HepG2 (cell line): ENCODE measurements around the gene RANBP2. TPM values are rescaled to one million over a fixed set of nuclear protein-coding genes. Genes with fewer than 3 reads are reported as not detected.

Source experiments
- ATAC-seq: fragments of 200-7000 bp; cut with Tn5 transposase; 3 replicates; pipeline ENCODE4 v1.9.1; 2020; ENCODE audit warnings: mild to moderate bottlenecking, moderate library complexity
- BruUV-seq: library from RNA; stranded (reverse); fragments of 400-500 nt; replicated peaks from 2 replicates; lab custom pipeline; 2021; lab: Mats Ljungman, UMichigan
- CTCF ChIA-PET: fragments of 300-600 bp; formaldehyde crosslinking; extraction: SDS; loops from one replicate; lab custom pipeline; 2021; ENCODE audit warnings: low total read pairs, inconsistent platforms, low intra/inter-chr PET ratio; lab: Yijun Ruan, JAX
- POLR2A ChIA-PET: fragments of 350-600 bp; sonication (Branson Sonifier 250); formaldehyde crosslinking; loops from one replicate; lab custom pipeline; 2020; ENCODE audit warnings: antibody characterized with exemption, inconsistent platforms; lab: Yijun Ruan, JAX
- DNase-seq: peaks from one replicate; pipeline ENCODE4 v3.0.0-alpha.2; 2015; ENCODE audit warnings: low spot score
- FAIRE-seq: peaks from 3 replicates; lab custom pipeline; 2011; peaks lifted over from hg19 to GRCh38; lab: Jason Lieb, UNC
- H2AFZ ChIP-seq: one replicate; pipeline ENCODE4 v1.6.1; 2011; ENCODE audit warnings: low read length, inconsistent platforms
- H3K27ac ChIP-seq: fragments of 300-600 bp; 3 replicates; pipeline ENCODE4 v1.8.0; 2011; ENCODE audit warnings: mixed run types, mild to moderate bottlenecking, mixed read lengths, low read length, inconsistent platforms; ENCODE audit not compliant: insufficient read depth; ENCODE audit errors: extremely low read length
- H3K27me3 ChIP-seq, 2 experiments: fragments of 200-600 bp in 1 of 2; 2 replicates in 1 of 2; 3 replicates in 1 of 2; pipeline versions ENCODE4 v1.6.0 to v1.8.0; 2011; ENCODE audit warnings: low read length in 2 of 2, mild to moderate bottlenecking in 2 of 2, moderate library complexity in 2 of 2, inconsistent platforms in 1 of 2; ENCODE audit not compliant: insufficient read depth in 2 of 2, control insufficient read depth in 1 of 2
- H3K36me3 ChIP-seq, 2 experiments: fragments of 200-600 bp in 1 of 2; replicated peaks in 1 of 2; 2 replicates in 1 of 2; 3 replicates in 1 of 2; pipeline versions ENCODE4 v1.5.1 to v1.8.0; 2011; ENCODE audit warnings: low read length in 2 of 2, inconsistent platforms in 1 of 2; ENCODE audit not compliant: insufficient read depth in 2 of 2, control insufficient read depth in 1 of 2
- H3K4me1 ChIP-seq: 2 replicates; pipeline ENCODE4 v1.5.1; 2012; ENCODE audit warnings: low read length, inconsistent platforms; ENCODE audit not compliant: insufficient read depth
- H3K4me2 ChIP-seq: 2 replicates; pipeline ENCODE4 v1.6.0; 2011; ENCODE audit warnings: low read depth, low read length, inconsistent platforms
- H3K4me3 ChIP-seq, 3 experiments: fragments of 200-600 bp in 1 of 3; sonication (generic), shearing (Covaris generic) in 1 of 3; replicated peaks in 1 of 3; 2 replicates each; pipeline ENCODE4 v1.5.1; 2011 to 2016; ENCODE audit warnings: low read length in 3 of 3, inconsistent platforms in 2 of 3, low read depth in 2 of 3, mild to moderate bottlenecking in 2 of 3, control low read depth in 1 of 3, mixed read lengths in 1 of 3; ENCODE audit not compliant: insufficient read depth in 1 of 3
- H3K79me2 ChIP-seq: one replicate; pipeline ENCODE4 v1.6.1; 2011; ENCODE audit warnings: low read length, inconsistent platforms; ENCODE audit not compliant: insufficient read depth
- H3K9ac ChIP-seq: 2 replicates; pipeline ENCODE4 v1.6.0; 2011; ENCODE audit warnings: mild to moderate bottlenecking, low read depth, low read length, inconsistent platforms; ENCODE audit not compliant: insufficient read depth
- H3K9me3 ChIP-seq: 2 replicates; pipeline ENCODE4 v1.5.1; 2012; ENCODE audit warnings: mild to moderate bottlenecking, low read length
- H4K20me1 ChIP-seq: 2 replicates; pipeline ENCODE4 v1.6.0; 2011; ENCODE audit warnings: inconsistent platforms, mild to moderate bottlenecking, low read length, moderate library complexity; ENCODE audit not compliant: insufficient read depth
- ATRX ChIP-seq: sonication (generic); formaldehyde crosslinking; IDR thresholded peaks from 2 replicates; pipeline ENCODE4 v1.4.0; 2020; ENCODE audit warnings: missing genetic modification reagents, borderline replicate concordance
- FOXP1 ChIP-seq, 2 experiments: fragments of 450-650 bp in 1 of 2; IDR thresholded peaks; 2 replicates each; pipeline ENCODE4 v1.6.1; 2017 to 2018; ENCODE audit warnings: antibody characterized with exemption in 1 of 2
- GZF1 ChIP-seq: sonication (generic); formaldehyde crosslinking; IDR thresholded peaks from 2 replicates; pipeline ENCODE4 v1.5.1; 2020; ENCODE audit warnings: mild to moderate bottlenecking, missing genetic modification reagents
- MAZ ChIP-seq, 2 experiments: sonication (generic) in 1 of 2; formaldehyde crosslinking in 1 of 2; IDR thresholded peaks; 2 replicates each; pipeline versions ENCODE4 v1.5.0 to v1.6.1; 2012 to 2020; ENCODE audit warnings: low read depth in 2 of 2, mild to moderate bottlenecking in 2 of 2, borderline replicate concordance in 1 of 2, improper control_type of control experiment in 1 of 2, low read length in 1 of 2, missing genetic modification reagents in 1 of 2, moderate library complexity in 1 of 2
- MBD4 ChIP-seq: IDR thresholded peaks from 2 replicates; pipeline ENCODE4 v1.6.1; 2012; ENCODE audit warnings: low read length, inconsistent platforms, borderline replicate concordance
- MIER2 ChIP-seq: IDR thresholded peaks from 2 replicates; pipeline ENCODE4 v1.6.1; 2016; ENCODE audit warnings: missing biosample characterization, missing genetic modification reagents
- NPAS2 ChIP-seq: sonication (generic); formaldehyde crosslinking; IDR thresholded peaks from 2 replicates; pipeline ENCODE4 v1.8.0; 2022; ENCODE audit warnings: mild to moderate bottlenecking, missing genetic modification reagents, borderline replicate concordance
- NR3C1 ChIP-seq: sonication (generic); formaldehyde crosslinking; IDR thresholded peaks from 2 replicates; pipeline ENCODE4 v1.4.0; 2020; ENCODE audit warnings: missing genetic modification reagents
- RBM39 ChIP-seq: fragments of 200-400 bp; formaldehyde crosslinking; IDR thresholded peaks from one replicate; pipeline ENCODE4 v1.6.1; 2018; ENCODE audit warnings: antibody characterized with exemption, mild to moderate bottlenecking, low read depth, low read length; ENCODE audit not compliant: poor library complexity, severe bottlenecking
- SP5 ChIP-seq: IDR thresholded peaks from 2 replicates; pipeline ENCODE4 v1.6.1; 2016; ENCODE audit warnings: low read depth, borderline replicate concordance
- TEF ChIP-seq: sonication (generic); formaldehyde crosslinking; IDR thresholded peaks from 2 replicates; pipeline ENCODE4 v1.5.0; 2020; ENCODE audit warnings: missing genetic modification reagents
- ZNF362 ChIP-seq: sonication (generic); formaldehyde crosslinking; IDR thresholded peaks from 2 replicates; pipeline ENCODE4 v1.4.0; 2020; ENCODE audit warnings: missing genetic modification reagents, mild to moderate bottlenecking, borderline replicate concordance
- ZNF562 ChIP-seq: sonication (generic); formaldehyde crosslinking; IDR thresholded peaks from 2 replicates; pipeline ENCODE4 v1.8.0; 2022; ENCODE audit warnings: missing genetic modification reagents, borderline replicate concordance
- ZNF614 ChIP-seq: IDR thresholded peaks from 2 replicates; pipeline ENCODE4 v1.6.1; 2018; ENCODE audit warnings: missing biosample characterization, missing genetic modification reagents, inconsistent platforms, borderline replicate concordance
- ZNF7 ChIP-seq: IDR thresholded peaks from 2 replicates; pipeline ENCODE4 v1.6.1; 2016; ENCODE audit warnings: missing biosample characterization, missing genetic modification reagents
- WGBS: methylation state at CpG from one replicate; pipeline ENCODE4 v1.1.6; 2017; ENCODE audit warnings: low lambda C conversion rate; 5-methylcytosine and 5-hydroxymethylcytosine counted together
- in situ Hi-C: cut with HindIII; loops from 2 replicates; pipeline ENCODE4 v1.10.0; 2017; ENCODE audit warnings: low pct_unique_long_range_greater_than_20kb; ENCODE audit not compliant: extremely low pct_ligation_motif_present
- intact Hi-C: fragments of 100-400 bp; cut with micrococcal nuclease; formaldehyde crosslinking; loops from one replicate; pipeline ENCODE4 v1.10.0; 2022; ENCODE audit not compliant: unreplicated experiment
- polyA plus RNA-seq, 8 experiments: library from polyadenylated mRNA; depleted of rRNA in 3 of 8; stranded (reverse) in 7 of 8; unstranded in 1 of 8; fragments of >200 nt; fragmentation: Illumina TruSeq in 4 of 8; extraction: Trizol in 4 of 8; gene quantifications; 2 replicates each; pipeline versions ENCODE4 v1.2.1 to v1.2.3, GENCODE V29; 2011 to 2016; ENCODE audit warnings: low read depth in 4 of 8, missing spikeins in 1 of 8, mixed read lengths in 1 of 8; ENCODE audit not compliant: insufficient read depth in 1 of 8
- total RNA-seq, 5 experiments: library from RNA; depleted of rRNA; stranded (reverse); fragments of >200 nt; fragmentation: Illumina TruSeq; extraction: Trizol; gene quantifications; 2 replicates each; pipeline ENCODE4 v1.2.3, GENCODE V29; 2016; ENCODE audit warnings: low read depth in 1 of 5
- TF ChIP-seq, protein P1 (sequence below): sonication (generic); formaldehyde crosslinking; IDR thresholded peaks from 2 replicates; pipeline ENCODE4 v1.5.0; 2020; ENCODE audit warnings: missing genetic modification reagents
- TF ChIP-seq, protein P2 (sequence below): sonication (generic); formaldehyde crosslinking; IDR thresholded peaks from 2 replicates; pipeline ENCODE4; 2020; ENCODE audit warnings: missing genetic modification reagents, mild to moderate bottlenecking, borderline replicate concordance

Gene RANBP2
- total and polyA plus RNA-seq, 2 of the 13 experiments (the other 11 are each of a cell fraction or from before 2014, with no cell fraction given): 12.2 to 87.0 TPM

DNA sequence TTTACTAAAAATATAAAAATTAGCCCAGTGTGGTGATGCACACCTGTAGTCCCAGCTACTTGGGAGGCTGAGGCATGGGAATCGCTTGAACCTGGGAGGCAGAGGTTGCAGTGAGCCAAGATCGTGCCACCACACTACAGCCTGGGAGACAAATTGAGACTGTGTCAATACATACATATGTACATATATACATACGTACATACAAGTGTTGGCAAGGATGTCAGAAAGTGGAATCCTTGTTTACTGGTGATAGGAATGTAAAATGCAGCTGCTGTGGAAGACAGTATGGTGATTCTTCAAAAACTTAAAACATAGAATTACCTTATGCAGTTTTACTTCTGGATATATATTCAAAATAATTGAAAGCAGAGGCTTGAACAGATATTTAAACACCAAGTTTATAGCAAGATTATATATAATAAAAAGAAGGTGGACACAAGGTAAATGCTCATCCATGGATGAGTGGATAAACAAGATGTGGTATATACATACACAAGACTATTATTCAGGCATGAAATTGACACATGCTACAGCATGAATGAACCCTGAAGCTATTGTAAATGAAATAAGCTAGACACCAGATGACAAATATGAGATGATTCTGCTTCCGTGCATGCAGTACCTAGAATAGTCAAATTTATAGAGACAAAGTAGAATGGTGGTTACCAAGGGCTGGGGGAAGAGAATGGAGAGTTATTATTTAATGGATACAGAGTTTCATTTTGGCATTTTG, 110.5 kb downstream of the RANBP2 start:
- Histone ChIP-seq H3K36me3 (peaks cover 0 to 6% of the 10 kb centered on the region in 2 experiments; a peak in 1 of 5 replicates), H3K4me1 (peaks cover 34% of the 10 kb centered on the region), H3K4me3 (no peak overlapping the region), H3K27ac (no peak overlapping the region), H3K79me2 (no peaks in the 10 kb centered on the region), H4K20me1 (no peaks in the 10 kb centered on the region), H3K27me3 (no peaks in the 10 kb centered on the region), H3K9me3 (no peaks in the 10 kb centered on the region; the same call in 1 of the 2 replicates), H2AFZ (no peak overlapping the region), H3K4me2 (no peak overlapping the region), H3K9ac (no peak overlapping the region)
- intact Hi-C loops: no loop called here
- in situ Hi-C loops: no loop called here
- ChIA-PET CTCF (no interaction called here), POLR2A (no interaction called here)
- TF ChIP-seq SP5 (CRISPR knock-in tag): no peak
- no peak for TF ChIP-seq ZNF562
- TF ChIP-seq, protein P1, sequence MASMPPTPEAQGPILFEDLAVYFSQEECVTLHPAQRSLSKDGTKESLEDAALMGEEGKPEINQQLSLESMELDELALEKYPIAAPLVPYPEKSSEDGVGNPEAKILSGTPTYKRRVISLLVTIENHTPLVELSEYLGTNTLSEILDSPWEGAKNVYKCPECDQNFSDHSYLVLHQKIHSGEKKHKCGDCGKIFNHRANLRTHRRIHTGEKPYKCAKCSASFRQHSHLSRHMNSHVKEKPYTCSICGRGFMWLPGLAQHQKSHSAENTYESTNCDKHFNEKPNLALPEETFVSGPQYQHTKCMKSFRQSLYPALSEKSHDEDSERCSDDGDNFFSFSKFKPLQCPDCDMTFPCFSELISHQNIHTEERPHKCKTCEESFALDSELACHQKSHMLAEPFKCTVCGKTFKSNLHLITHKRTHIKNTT: no peak
- no peak for TF ChIP-seq TEF
- no peak for TF ChIP-seq ZNF614 (CRISPR knock-in tag)
- no peak for TF ChIP-seq NR3C1 (CRISPR knock-in tag)
- TF ChIP-seq RBM39: no peak
- TF ChIP-seq FOXP1 (IDR thresholded peaks at IDR 0.05): no peak
- TF ChIP-seq FOXP1 (CRISPR knock-in tag; IDR thresholded peaks at IDR 0.05): no peak
- no peak for TF ChIP-seq GZF1
- TF ChIP-seq, protein P2, sequence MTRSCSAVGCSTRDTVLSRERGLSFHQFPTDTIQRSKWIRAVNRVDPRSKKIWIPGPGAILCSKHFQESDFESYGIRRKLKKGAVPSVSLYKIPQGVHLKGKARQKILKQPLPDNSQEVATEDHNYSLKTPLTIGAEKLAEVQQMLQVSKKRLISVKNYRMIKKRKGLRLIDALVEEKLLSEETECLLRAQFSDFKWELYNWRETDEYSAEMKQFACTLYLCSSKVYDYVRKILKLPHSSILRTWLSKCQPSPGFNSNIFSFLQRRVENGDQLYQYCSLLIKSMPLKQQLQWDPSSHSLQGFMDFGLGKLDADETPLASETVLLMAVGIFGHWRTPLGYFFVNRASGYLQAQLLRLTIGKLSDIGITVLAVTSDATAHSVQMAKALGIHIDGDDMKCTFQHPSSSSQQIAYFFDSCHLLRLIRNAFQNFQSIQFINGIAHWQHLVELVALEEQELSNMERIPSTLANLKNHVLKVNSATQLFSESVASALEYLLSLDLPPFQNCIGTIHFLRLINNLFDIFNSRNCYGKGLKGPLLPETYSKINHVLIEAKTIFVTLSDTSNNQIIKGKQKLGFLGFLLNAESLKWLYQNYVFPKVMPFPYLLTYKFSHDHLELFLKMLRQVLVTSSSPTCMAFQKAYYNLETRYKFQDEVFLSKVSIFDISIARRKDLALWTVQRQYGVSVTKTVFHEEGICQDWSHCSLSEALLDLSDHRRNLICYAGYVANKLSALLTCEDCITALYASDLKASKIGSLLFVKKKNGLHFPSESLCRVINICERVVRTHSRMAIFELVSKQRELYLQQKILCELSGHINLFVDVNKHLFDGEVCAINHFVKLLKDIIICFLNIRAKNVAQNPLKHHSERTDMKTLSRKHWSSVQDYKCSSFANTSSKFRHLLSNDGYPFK (CRISPR knock-in tag): no peak
- no peak for TF ChIP-seq NPAS2 (CRISPR knock-in tag)
- TF ChIP-seq MBD4: no peak
- no peak for TF ChIP-seq MIER2
- TF ChIP-seq ATRX: no peak
- no peak for TF ChIP-seq ZNF7 (CRISPR knock-in tag)
- no peak for TF ChIP-seq ZNF362
- TF ChIP-seq MAZ (IDR thresholded peaks at IDR 0.05; ENCODE audit: borderline replicate concordance, low read depth, low read length): no peak
- TF ChIP-seq MAZ (CRISPR knock-in tag; IDR thresholded peaks at IDR 0.05; ENCODE audit: low read depth): no peak
- FAIRE-seq: no peak
- no peak for ATAC-seq
- 88% methylated on average over 4 of the region's 4 CpGs for WGBS
- no TSS peak for BruUV-seq
- DNase-seq: no peak
